HG02870 (cell line): ENCODE measurements around the gene GPN2.
A peak's percentile ranks its signal among the peaks of the same experiment; 100 is the strongest.

ENCODE experiments used
- ATAC-seq: cut with Tn5 transposase; IDR thresholded peaks from one replicate; pipeline ENCODE4 v1.9.1; 2021; ENCODE audit warnings: mild to moderate bottlenecking, moderate library complexity; ENCODE audit not compliant: unreplicated experiment

Gene GPN2

GRCh38 chr1:26889551-26890466 lies at the start of gene GPN2:
Gene GPN2 (minus strand): TSS chr1:26890283. CDS start chr1:26890096, 187 bp downstream.
- ATAC-seq: peak; percentile 83

- no peak for ATAC-seq
Observed at GRCh38 chr1:26938659-26939025, 48.6 kb upstream of the GPN2 start.

GRCh38 chr1:26938004-26938658 lies 48.0 kb upstream of the GPN2 start:
- ATAC-seq: no peak

- ATAC-seq: no peak
Observed at GRCh38 chr1:26936823-26937222, 46.7 kb upstream of the GPN2 start.

- no peak for ATAC-seq
Observed at GRCh38 chr1:26932531-26932930, 42.4 kb upstream of the GPN2 start.

GRCh38 chr1:26923711-26924110 lies 33.6 kb upstream of the GPN2 start:
- no peak for ATAC-seq

GRCh38 chr1:26922901-26923300 lies 32.8 kb upstream of the GPN2 start:
- no peak for ATAC-seq

GRCh38 chr1:26922431-26922729 lies 32.3 kb upstream of the GPN2 start:
- no peak for ATAC-seq

- peak; percentile 95 for ATAC-seq
Observed at GRCh38 chr1:26921540-26922430, 31.7 kb upstream of the GPN2 start, which contains the start of gene NUDC. Gene NUDC (plus strand): TSS chr1:26921743. CDS start chr1:26921849, 106 bp downstream.

- ATAC-seq: no peak
Observed at GRCh38 chr1:26921126-26921539, 31.1 kb upstream of the GPN2 start.

GRCh38 chr1:26915204-26915842 lies 25.2 kb upstream of the GPN2 start:
- no peak for ATAC-seq

GRCh38 chr1:26913754-26914619 lies 23.9 kb upstream of the GPN2 start, which contains the start of gene NR0B2:
Gene NR0B2 (minus strand): TSS chr1:26913975. CDS start chr1:26913940, 35 bp downstream.
- no peak for ATAC-seq

- no peak for ATAC-seq
Observed at GRCh38 chr1:26913389-26913753, 23.3 kb upstream of the GPN2 start.

- no peak for ATAC-seq
Observed at GRCh38 chr1:26912147-26912490, 22.0 kb upstream of the GPN2 start.

- ATAC-seq: no peak
Observed at GRCh38 chr1:26911399-26912146, 21.5 kb upstream of the GPN2 start.

GRCh38 chr1:26910343-26911160 lies 20.5 kb upstream of the GPN2 start:
- no peak for ATAC-seq

- no peak for ATAC-seq
Observed at GRCh38 chr1:26909951-26910342, 19.9 kb upstream of the GPN2 start.
